Prostate gland (tissue), 2 donors: Measurements from ENCODE around the gene GPC5. TPM values are rescaled to one million over a fixed set of nuclear protein-coding genes. Genes with fewer than 3 reads are reported as not detected.

ENCODE experiments used
- DNase-seq: peaks from one replicate; pipeline ENCODE4 v3.0.0-alpha.2; 2019; ENCODE audit warnings: low spot score
- H3K27ac ChIP-seq, 2 donors: fragments of 200-600 bp; sonication (generic); 2 replicates each; pipeline ENCODE4 v1.5.1; 2017 to 2019
- H3K27me3 ChIP-seq: fragments of 200-600 bp; sonication (generic); replicated peaks from 2 replicates; pipeline ENCODE4 v1.5.1; 2019; ENCODE audit not compliant: insufficient read depth
- H3K36me3 ChIP-seq, 2 donors: fragments of 200-600 bp; sonication (generic); 1 replicate in 1 of 2; 2 replicates in 1 of 2; pipeline versions ENCODE4 v1.5.1 to v1.8.1; 2017 to 2019
- H3K4me1 ChIP-seq: fragments of 200-600 bp; sonication (generic); replicated peaks from 2 replicates; pipeline ENCODE4 v1.5.1; 2019
- H3K4me3 ChIP-seq, 2 donors: fragments of 200-600 bp; sonication (generic); 2 replicates each; pipeline ENCODE4 v1.5.1; 2017 to 2019
- H3K9me3 ChIP-seq: fragments of 200-600 bp; sonication (generic); 2 replicates; pipeline ENCODE4 v1.5.1; 2017
- CTCF ChIP-seq, 4 experiments: fragments of 200-600 bp in 2 of 4; fragments of 450-650 bp in 2 of 4; sonication (generic) in 2 of 4; IDR thresholded peaks; 1 replicate in 3 of 4; 2 replicates in 1 of 4; pipeline ENCODE4 v1.5.1; 2016 to 2019; ENCODE audit warnings: antibody characterized with exemption in 4 of 4, mild to moderate bottlenecking in 2 of 4, moderate library complexity in 2 of 4
- POLR2A ChIP-seq: fragments of 450-650 bp; IDR thresholded peaks from one replicate; pipeline ENCODE4 v1.6.1; 2016; ENCODE audit warnings: antibody characterized with exemption, mild to moderate bottlenecking
- POLR2AphosphoS5 ChIP-seq: sonication (generic); formaldehyde crosslinking; IDR thresholded peaks from one replicate; pipeline ENCODE4 v1.6.1; 2017; ENCODE audit warnings: antibody characterized with exemption
- WGBS: methylation state at CpG from one replicate; pipeline ENCODE4 v1.1.5; 2018; 5-methylcytosine and 5-hydroxymethylcytosine counted together
- intact Hi-C: fragments of 100-400 bp; cut with DNase I; formaldehyde crosslinking; loops from one replicate; pipeline ENCODE4 v1.14.2; 2022
- total RNA-seq, 2 donors: library from RNA; depleted of rRNA; stranded (reverse); fragments of >200 nt; gene quantifications; one replicate each; pipeline ENCODE4 v1.1.0, GENCODE V29; 2016

Gene GPC5
- total RNA-seq, 2 donors from 2014 or later = 0.23 to 35.0 TPM

- WGBS = 66% methylated on average over 7 of the region's 7 CpGs
- intact Hi-C loops = no loop called here
- no peak for DNase-seq
These were observed 366.1 kb downstream of the GPC5 start for GRCh38 chr13:91764527-91764926.

GRCh38 chr13:91767651-91768050 is 369.2 kb downstream of the GPC5 start:
- intact Hi-C loops = no loop called here
- Histone ChIP-seq H3K36me3 (no peaks in the 10 kb centered on the region), H3K4me3 (no peak overlapping the region), H3K27me3 (no peaks in the 10 kb centered on the region), H3K4me1 (no peaks in the 10 kb centered on the region), H3K9me3 (no peaks in the 10 kb centered on the region), H3K27ac (no peak overlapping the region)
- DNase-seq = no peak
- TF ChIP-seq POLR2AphosphoS5 (no peak), POLR2A (no peak)
- 32% methylated on average over 4 of the region's 4 CpGs for WGBS

More at GRCh38 chr13:91764527-91764926, 366.1 kb downstream of the GPC5 start:
- TF ChIP-seq POLR2AphosphoS5 (no peak), CTCF (IDR thresholded peaks at IDR 0.05) (no peak), POLR2A (no peak)
- no peaks in the 10 kb centered on the region for H3K4me1 ChIP-seq
- H3K9me3 ChIP-seq = no peaks in the 10 kb centered on the region
- H3K36me3 ChIP-seq = no peaks in the 10 kb centered on the region
- no peak overlapping the region for H3K27ac ChIP-seq
- H3K4me3 ChIP-seq = no peak overlapping the region
- no peaks in the 10 kb centered on the region for H3K27me3 ChIP-seq

GRCh38 chr13:91768746-91769145 is 370.3 kb downstream of the GPC5 start:
- intact Hi-C loops = no loop called here
- Histone ChIP-seq H3K4me1 (no peaks in the 10 kb centered on the region), H3K9me3 (no peaks in the 10 kb centered on the region), H3K4me3 (no peak overlapping the region), H3K27ac (no peak overlapping the region), H3K27me3 (no peaks in the 10 kb centered on the region), H3K36me3 (no peaks in the 10 kb centered on the region)
- TF ChIP-seq POLR2AphosphoS5 = no peak
- TF ChIP-seq CTCF (IDR thresholded peaks at IDR 0.05) = no peak
- TF ChIP-seq POLR2A = no peak
- 85% methylated on average over 2 of the region's 2 CpGs for WGBS
- no peak for DNase-seq

DNA sequence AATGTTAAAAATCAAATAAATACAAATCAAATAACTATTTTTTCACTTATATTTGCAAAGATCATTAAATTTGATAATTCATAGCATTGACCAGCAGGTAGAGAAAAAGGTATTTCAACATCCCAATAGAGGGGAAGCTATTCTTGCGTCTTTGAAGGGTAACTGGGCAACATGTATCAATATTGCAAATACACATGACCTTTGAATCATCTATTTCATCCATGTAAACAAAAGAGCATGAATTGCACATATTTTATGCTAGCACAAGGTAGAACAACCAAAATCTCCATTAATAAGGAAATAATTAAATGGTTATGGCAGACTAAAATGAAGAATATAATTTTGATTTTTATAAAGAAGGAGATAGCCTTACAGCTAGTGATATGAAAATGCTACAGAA is 372.8 kb downstream of the GPC5 start:
- no peaks in the 10 kb centered on the region for H3K27me3 ChIP-seq
- TF ChIP-seq CTCF (IDR thresholded peaks at IDR 0.05) (no peak), POLR2A (no peak), POLR2AphosphoS5 (no peak)
- no peak overlapping the region for H3K27ac ChIP-seq
- WGBS = 40% methylated on average over 1 of the region's 1 CpG
- no peak overlapping the region for H3K4me3 ChIP-seq
- H3K9me3 ChIP-seq = no peaks in the 10 kb centered on the region
- intact Hi-C loops = no loop called here
- no peaks in the 10 kb centered on the region for H3K36me3 ChIP-seq
- H3K4me1 ChIP-seq = no peaks in the 10 kb centered on the region
- DNase-seq = no peak

- WGBS = 50% methylated on average over 3 of the region's 3 CpGs
- DNase-seq = no peak
- Histone ChIP-seq H3K9me3 (no peaks in the 10 kb centered on the region), H3K4me3 (no peak overlapping the region), H3K27me3 (no peaks in the 10 kb centered on the region), H3K4me1 (no peaks in the 10 kb centered on the region), H3K27ac (no peak overlapping the region), H3K36me3 (no peaks in the 10 kb centered on the region)
- no peak for TF ChIP-seq CTCF (IDR thresholded peaks at IDR 0.05)
- no peak for TF ChIP-seq POLR2A
- TF ChIP-seq POLR2AphosphoS5 = no peak
- intact Hi-C loops = no loop called here
These were observed 375.3 kb downstream of the GPC5 start for GRCh38 chr13:91773591-91774227.
